Mesenchymal stem cell (in vitro differentiated cells and primary cell): Measurements from ENCODE around the gene TALDO1.

Experiments
- DNase-seq: peaks from one replicate; pipeline ENCODE4 v3.0.0-alpha.2; 2013
- H2AFZ ChIP-seq: one replicate; pipeline ENCODE4 v1.6.1; 2013; ENCODE audit warnings: low read depth, mild to moderate bottlenecking, control low read depth, inconsistent platforms, low read length, moderate library complexity
- H2AK5ac ChIP-seq: 2 replicates; pipeline ENCODE4 v1.6.1; 2013; ENCODE audit warnings: low read length, moderate library complexity, mild to moderate bottlenecking, inconsistent platforms; ENCODE audit not compliant: severe bottlenecking
- H2BK120ac ChIP-seq: one replicate; pipeline ENCODE4 v1.6.1; 2013; ENCODE audit warnings: low read depth, mild to moderate bottlenecking, inconsistent platforms, low read length, moderate library complexity
- H2BK12ac ChIP-seq, 2 experiments: one replicate each; pipeline ENCODE4 v1.6.1; 2013; ENCODE audit warnings: inconsistent platforms in 2 of 2, low read length in 2 of 2, mild to moderate bottlenecking in 2 of 2, moderate library complexity in 2 of 2, control low read depth in 1 of 2
- H2BK15ac ChIP-seq: one replicate; pipeline ENCODE4 v1.6.1; 2013; ENCODE audit warnings: mild to moderate bottlenecking, low read depth, inconsistent platforms; ENCODE audit not compliant: poor library complexity, severe bottlenecking
- H2BK5ac ChIP-seq: 2 replicates; pipeline ENCODE4 v1.6.1; 2013; ENCODE audit warnings: low read depth, mild to moderate bottlenecking, low read length, control low read depth, inconsistent platforms; ENCODE audit not compliant: poor library complexity, severe bottlenecking
- H3K14ac ChIP-seq, 2 experiments: one replicate each; pipeline ENCODE4 v1.6.1; 2013; ENCODE audit warnings: inconsistent platforms in 2 of 2, low read length in 2 of 2, control low read depth in 1 of 2, mild to moderate bottlenecking in 1 of 2, moderate library complexity in 1 of 2
- H3K18ac ChIP-seq, 2 experiments: one replicate each; pipeline ENCODE4 v1.6.1; 2013; ENCODE audit warnings: inconsistent platforms in 2 of 2, low read length in 2 of 2, control low read depth in 1 of 2, low read depth in 1 of 2, mild to moderate bottlenecking in 1 of 2
- H3K23ac ChIP-seq, 2 experiments: one replicate each; pipeline ENCODE4 v1.6.1; 2013; ENCODE audit warnings: inconsistent platforms in 2 of 2, low read length in 2 of 2, mild to moderate bottlenecking in 2 of 2, moderate library complexity in 2 of 2, control low read depth in 1 of 2
- H3K27ac ChIP-seq: 2 replicates; pipeline ENCODE4 v1.5.1; 2013; ENCODE audit warnings: mild to moderate bottlenecking, moderate library complexity, low read length, control low read depth, inconsistent platforms; ENCODE audit not compliant: poor library complexity, severe bottlenecking
- H3K27me3 ChIP-seq, 2 experiments: 2 replicates each; pipeline versions ENCODE4 v1.6.1 to v1.7.0; 2013; ENCODE audit warnings: low read length in 2 of 2, mild to moderate bottlenecking in 2 of 2, moderate library complexity in 2 of 2, control low read depth in 1 of 2, inconsistent platforms in 1 of 2; ENCODE audit not compliant: control insufficient read depth in 1 of 2, insufficient read depth in 1 of 2
- H3K36me3 ChIP-seq, 2 experiments: 2 replicates each; pipeline versions ENCODE4 v1.6.1 to v1.7.0; 2013; ENCODE audit warnings: low read length in 2 of 2, control low read depth in 1 of 2, inconsistent platforms in 1 of 2, low read depth in 1 of 2, mild to moderate bottlenecking in 1 of 2; ENCODE audit not compliant: insufficient read depth in 2 of 2, control insufficient read depth in 1 of 2
- H3K4ac ChIP-seq, 2 experiments: one replicate each; pipeline ENCODE4 v1.6.1; 2013; ENCODE audit warnings: inconsistent platforms in 2 of 2, low read length in 2 of 2, mild to moderate bottlenecking in 2 of 2, moderate library complexity in 2 of 2, control low read depth in 1 of 2, low read depth in 1 of 2
- H3K4me1 ChIP-seq: 2 replicates; pipeline ENCODE4 v1.6.1; 2013; ENCODE audit warnings: low read depth, low read length, control low read depth; ENCODE audit not compliant: control insufficient read depth, insufficient read depth
- H3K4me2 ChIP-seq: 2 replicates; pipeline ENCODE4 v1.6.1; 2013; ENCODE audit warnings: low read length, mild to moderate bottlenecking, inconsistent platforms; ENCODE audit not compliant: poor library complexity, severe bottlenecking
- H3K4me3 ChIP-seq, 2 experiments: 2 replicates each; pipeline versions ENCODE4 v1.5.1 to v1.7.0; 2013; ENCODE audit warnings: low read length in 2 of 2, mild to moderate bottlenecking in 2 of 2, control low read depth in 1 of 2, low read depth in 1 of 2; ENCODE audit not compliant: insufficient read depth in 1 of 2
- H3K79me1 ChIP-seq: replicated peaks from 2 replicates; pipeline ENCODE4 v1.6.1; 2013; ENCODE audit warnings: mild to moderate bottlenecking, control low read depth, low read length, inconsistent platforms; ENCODE audit not compliant: poor library complexity, severe bottlenecking
- H3K9ac ChIP-seq: 2 replicates; pipeline ENCODE4 v1.7.0; 2013; ENCODE audit warnings: mild to moderate bottlenecking, low read length, moderate library complexity
- H3K9me3 ChIP-seq: 2 replicates; pipeline ENCODE4 v1.7.0; 2013; ENCODE audit warnings: mild to moderate bottlenecking, low read length; ENCODE audit not compliant: control insufficient read depth
- H4K8ac ChIP-seq: one replicate; pipeline ENCODE4 v1.6.1; 2013; ENCODE audit warnings: inconsistent platforms, mild to moderate bottlenecking, low read length, moderate library complexity
- H4K91ac ChIP-seq: one replicate; pipeline ENCODE4 v1.6.1; 2013; ENCODE audit warnings: mild to moderate bottlenecking, low read length, inconsistent platforms
- WGBS: methylation state at CpG from one replicate; pipeline ENCODE4 v1.1.7; 2013; ENCODE audit warnings: mixed read lengths; 5-methylcytosine and 5-hydroxymethylcytosine counted together

TALDO1 gene

DNA sequence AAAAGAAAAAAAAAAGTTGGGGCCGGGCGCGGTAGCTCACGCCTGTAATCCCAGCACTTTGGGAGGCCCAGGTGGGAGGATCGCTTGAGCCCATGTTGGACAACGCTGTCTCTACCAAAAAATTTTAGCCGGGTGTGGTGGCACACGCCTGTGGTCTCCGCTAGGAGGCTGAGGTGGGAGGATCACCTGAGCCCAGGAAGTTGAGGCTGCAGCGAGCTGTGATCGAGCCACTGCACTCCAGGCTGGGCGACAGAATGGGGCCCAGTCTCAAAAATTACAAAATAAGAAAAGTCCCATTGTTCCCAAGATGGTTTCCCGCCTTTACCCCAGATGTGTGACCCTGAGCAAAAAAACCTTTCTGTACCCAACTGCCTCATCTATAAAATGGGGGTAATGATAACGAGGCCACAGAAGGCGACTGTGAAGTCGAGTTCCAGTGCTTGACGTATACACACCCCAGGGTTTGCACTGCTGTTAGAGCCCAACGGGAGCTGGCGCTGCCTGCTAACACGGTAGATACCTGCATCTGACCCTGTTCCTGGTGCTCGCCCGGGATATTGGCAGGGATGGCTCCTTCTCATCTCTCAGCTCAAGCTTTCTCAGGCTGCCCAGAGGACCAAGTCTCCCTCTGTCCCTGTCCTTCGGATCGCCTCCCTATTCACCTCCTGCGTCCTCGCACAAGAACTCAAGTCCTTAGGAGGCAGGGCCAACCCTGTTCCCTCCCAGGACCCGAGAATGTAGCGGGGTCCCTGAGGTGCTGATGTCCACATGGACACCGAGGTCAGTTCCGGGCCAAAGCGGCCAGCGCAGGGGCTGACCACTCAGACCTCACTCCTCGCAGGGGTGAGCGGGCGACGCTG lies 61.4 kb downstream of the TALDO1 start:
- Histone ChIP-seq H3K9me3 (no peaks in the 10 kb centered on the region), H4K91ac (peak overlapping the region; percentile 91), H2BK15ac (no peak overlapping the region), H4K8ac (peak overlapping the region; percentile 93), H3K4me1 (peaks cover 37% of the 10 kb centered on the region), H2BK5ac (peak overlapping the region; percentile 70), H3K18ac (peak overlapping the region; percentile 94 to 97), H3K14ac (peak overlapping the region in 1 of 2 experiments; percentile 99), H3K79me1 (peaks cover 20% of the 10 kb centered on the region), H3K36me3 (peaks cover 26 to 30% of the 10 kb centered on the region in 2 experiments), H3K27ac (peak overlapping the region; percentile 77), H3K27me3 (no peaks in the 10 kb centered on the region), H3K23ac (peak overlapping the region in 1 of 2 experiments; percentile 57), H2AFZ (peak overlapping the region; percentile 84), H3K4me2 (peak overlapping the region; percentile 64), H2BK120ac (no peak overlapping the region), H3K4ac (peak overlapping the region; percentile 36 to 92), H2BK12ac (peak overlapping the region in 1 of 2 experiments; percentile 60), H2AK5ac (peak overlapping the region; percentile 12), H3K4me3 (peak overlapping the region; percentile 83), H3K9ac (peak overlapping the region; percentile 90)
- WGBS: 37% methylated on average over 34 of the region's 36 CpGs
- no peak for DNase-seq

GRCh38 chr11:809287-810039 lies 62.2 kb downstream of the TALDO1 start, which contains the start of gene RPLP2:
TSS of gene RPLP2 (plus strand) at chr11:809967. CDS start at chr11:810235, 268 bp downstream.
- H3K9me3 ChIP-seq: no peaks in the 10 kb centered on the region
- H2AFZ ChIP-seq: peak within 1 kb of the TSS; percentile 84
- H3K27me3 ChIP-seq: no peaks in the 10 kb centered on the region
- peak within 1 kb of the TSS; percentile 67 for H3K4me2 ChIP-seq
- H3K4ac ChIP-seq: peak within 1 kb of the TSS; percentile 79 to 92
- H4K8ac ChIP-seq: peak within 1 kb of the TSS; percentile 93
- H3K79me1 ChIP-seq: peaks cover 15% of the 10 kb centered on the region
- peak; percentile 98 for DNase-seq
- peak within 1 kb of the TSS; percentile 96 for H4K91ac ChIP-seq
- under 1% methylated on average over 69 of the region's 81 CpGs for WGBS
- peak within 1 kb of the TSS; percentile 12 for H2BK15ac ChIP-seq
- peak within 1 kb of the TSS in 1 of 2 experiments; percentile 99 for H3K14ac ChIP-seq
- H3K27ac ChIP-seq: peak within 1 kb of the TSS; percentile 90
- H3K9ac ChIP-seq: peak within 1 kb of the TSS; percentile 90
- peak within 1 kb of the TSS; percentile 79 for H2BK5ac ChIP-seq
- peaks cover 29% of the 10 kb centered on the region for H3K4me1 ChIP-seq
- H3K4me3 ChIP-seq: peak within 1 kb of the TSS; percentile 83 to 90
- H3K18ac ChIP-seq: peak within 1 kb of the TSS; percentile 94 to 97
- H2BK120ac ChIP-seq: peak within 1 kb of the TSS; percentile 65
- H2AK5ac ChIP-seq: peak within 1 kb of the TSS; percentile 57
- H3K23ac ChIP-seq: peak within 1 kb of the TSS in 1 of 2 experiments; percentile 86
- peaks cover 30% of the 10 kb centered on the region in 2 experiments for H3K36me3 ChIP-seq
- peak within 1 kb of the TSS in 1 of 2 experiments; percentile 60 for H2BK12ac ChIP-seq

GRCh38 chr11:810040-810567 lies 62.8 kb downstream of the TALDO1 start:
- H3K27ac ChIP-seq: no peak overlapping the region
- DNase-seq: no peak
- H2BK15ac ChIP-seq: peak overlapping the region; percentile 12
- peak overlapping the region; percentile 83 to 90 for H3K4me3 ChIP-seq
- peaks cover 12% of the 10 kb centered on the region for H3K79me1 ChIP-seq
- H3K18ac ChIP-seq: peak overlapping the region; percentile 75 to 81
- peaks cover 30 to 35% of the 10 kb centered on the region in 2 experiments for H3K36me3 ChIP-seq
- peak overlapping the region; percentile 78 for H4K91ac ChIP-seq
- H2AFZ ChIP-seq: no peak overlapping the region
- H3K4me2 ChIP-seq: peak overlapping the region; percentile 67
- peak overlapping the region in 1 of 2 experiments; percentile 86 for H3K23ac ChIP-seq
- H4K8ac ChIP-seq: no peak overlapping the region
- H2BK5ac ChIP-seq: no peak overlapping the region
- H2AK5ac ChIP-seq: peak overlapping the region; percentile 57
- no peaks in the 10 kb centered on the region for H3K9me3 ChIP-seq
- WGBS: under 1% methylated on average over 35 of the region's 55 CpGs
- peak overlapping the region; percentile 90 for H3K9ac ChIP-seq
- H2BK12ac ChIP-seq: no peak overlapping the region
- H3K4ac ChIP-seq: peak overlapping the region; percentile 79 to 83
- no peak overlapping the region for H2BK120ac ChIP-seq
- peak overlapping the region in 1 of 2 experiments; percentile 5 for H3K14ac ChIP-seq
- peaks cover 25% of the 10 kb centered on the region for H3K4me1 ChIP-seq
- no peaks in the 10 kb centered on the region for H3K27me3 ChIP-seq
